K562 (cell line): ENCODE measurements around the gene UBE2A. TPM values are rescaled to one million over a fixed set of nuclear protein-coding genes. Genes with fewer than 3 reads are reported as not detected.

ENCODE experiments used
- ATAC-seq: fragments of 200-7000 bp; cut with Tn5 transposase; 3 replicates; pipeline ENCODE4 v1.9.1; 2020; ENCODE audit warnings: moderate library complexity
- BruUV-seq: library from RNA; stranded (reverse); fragments of 400-500 nt; replicated peaks from 2 replicates; lab custom pipeline; 2021; lab: Mats Ljungman, UMichigan
- CTCF ChIA-PET: fragments of 300-600 bp; formaldehyde crosslinking; extraction: SDS; loops from one replicate; lab custom pipeline; 2021; ENCODE audit warnings: low intra/inter-chr PET ratio; lab: Yijun Ruan, JAX
- POLR2A ChIA-PET: fragments of 300-600, 350-650 bp; sonication (Branson Sonifier 250); formaldehyde crosslinking; extraction: SDS; loops from one replicate; lab custom pipeline; 2021; ENCODE audit warnings: antibody characterized with exemption, inconsistent platforms; lab: Yijun Ruan, JAX
- DNase-seq, 4 experiments: peaks; one replicate each; pipeline versions ENCODE4 v3.0.0 to v3.0.0-alpha.2; 2011 to 2018; ENCODE audit warnings: low spot score in 3 of 4, mixed read lengths in 3 of 4; ENCODE audit errors: extremely low read depth in 1 of 4
- FAIRE-seq: peaks from 2 replicates; lab custom pipeline; 2011; peaks lifted over from hg19 to GRCh38; lab: Jason Lieb, UNC
- H2AFZ ChIP-seq: 2 replicates; pipeline ENCODE4 v1.6.0; 2011; ENCODE audit warnings: low read depth, low read length, control low read depth, inconsistent platforms
- H3K27ac ChIP-seq: fragments of 200-600 bp; 3 replicates; pipeline ENCODE4 v1.8.0; 2011; ENCODE audit warnings: low read depth, mild to moderate bottlenecking, control low read depth, inconsistent platforms, low read length, moderate library complexity, mixed read lengths; ENCODE audit errors: extremely low read depth
- H3K27me3 ChIP-seq, 2 experiments: fragments of 300-600 bp in 1 of 2; 2 replicates in 1 of 2; 3 replicates in 1 of 2; pipeline versions ENCODE4 v1.6.0 to v1.8.0; 2011; ENCODE audit warnings: inconsistent platforms in 2 of 2, low read length in 2 of 2, mild to moderate bottlenecking in 1 of 2, mixed read lengths in 1 of 2, moderate library complexity in 1 of 2; ENCODE audit not compliant: control insufficient read depth in 2 of 2, insufficient read depth in 2 of 2
- H3K36me3 ChIP-seq: fragments of 300-600 bp; 3 replicates; pipeline ENCODE4 v1.8.0; 2011; ENCODE audit warnings: mild to moderate bottlenecking, low read length, inconsistent platforms; ENCODE audit not compliant: control insufficient read depth, insufficient read depth
- H3K4me1 ChIP-seq, 2 experiments: fragments of 200-600 bp in 1 of 2; replicated peaks in 1 of 2; 2 replicates in 1 of 2; 3 replicates in 1 of 2; pipeline versions ENCODE4 v1.5.1 to v1.8.0; 2011; ENCODE audit warnings: inconsistent platforms in 2 of 2, low read length in 2 of 2, mild to moderate bottlenecking in 1 of 2, mixed read lengths in 1 of 2, moderate library complexity in 1 of 2; ENCODE audit not compliant: control insufficient read depth in 2 of 2, insufficient read depth in 2 of 2
- H3K4me2 ChIP-seq: 2 replicates; pipeline ENCODE4 v1.6.1; 2011; ENCODE audit warnings: low read length, control low read depth, inconsistent platforms, mixed read lengths; ENCODE audit not compliant: insufficient read depth
- H3K4me3 ChIP-seq: fragments of 200-600 bp; sonication (generic), shearing (Covaris generic); 2 replicates; pipeline ENCODE4 v1.5.1; 2016; ENCODE audit warnings: control low read depth, inconsistent platforms
- H3K79me2 ChIP-seq: fragments of 200-600 bp; 3 replicates; pipeline ENCODE4 v1.8.0; 2011; ENCODE audit warnings: low read length, inconsistent platforms; ENCODE audit not compliant: control insufficient read depth, insufficient read depth
- H3K9ac ChIP-seq, 2 experiments: 2 replicates each; pipeline versions ENCODE4 v1.6.0 to v1.6.1; 2011; ENCODE audit warnings: low read depth in 2 of 2, low read length in 2 of 2, control low read depth in 1 of 2, inconsistent platforms in 1 of 2, mild to moderate bottlenecking in 1 of 2, mixed read lengths in 1 of 2; ENCODE audit not compliant: insufficient read depth in 1 of 2
- H3K9me1 ChIP-seq: one replicate; pipeline ENCODE4 v1.6.0; 2011; ENCODE audit warnings: inconsistent platforms, mild to moderate bottlenecking, low read length, moderate library complexity; ENCODE audit not compliant: control insufficient read depth, insufficient read depth
- H3K9me3 ChIP-seq: replicated peaks from 2 replicates; pipeline ENCODE4 v1.5.1; 2011; ENCODE audit warnings: low read depth, low read length, inconsistent platforms; ENCODE audit not compliant: control insufficient read depth, insufficient read depth
- H4K20me1 ChIP-seq: replicated peaks from 2 replicates; pipeline ENCODE4 v1.6.1; 2011; ENCODE audit warnings: low read length, inconsistent platforms, mixed read lengths; ENCODE audit not compliant: control insufficient read depth, insufficient read depth
- CBX2 ChIP-seq: fragments of 200-600 bp; sonication (generic); IDR thresholded peaks from one replicate; pipeline ENCODE4 v1.6.1; 2012; ENCODE audit warnings: mild to moderate bottlenecking, low read length, inconsistent platforms; ENCODE audit not compliant: insufficient read depth, poor library complexity, severe bottlenecking
- E2F6 ChIP-seq, 2 experiments: IDR thresholded peaks; 2 replicates each; pipeline ENCODE4 v1.6.1; 2011; ENCODE audit warnings: borderline replicate concordance in 1 of 2, control low read depth in 1 of 2, low read depth in 1 of 2, low read length in 1 of 2, mild to moderate bottlenecking in 1 of 2, mixed read lengths in 1 of 2, moderate library complexity in 1 of 2; ENCODE audit not compliant: insufficient read depth in 1 of 2, insufficient read length in 1 of 2, poor library complexity in 1 of 2, severe bottlenecking in 1 of 2; ENCODE audit errors: extremely low read depth in 1 of 2
- PCBP2 ChIP-seq: fragments of 200-400 bp; formaldehyde crosslinking; IDR thresholded peaks from 2 replicates; pipeline ENCODE4 v1.6.1; 2018; ENCODE audit warnings: low read length, low read depth, mild to moderate bottlenecking, moderate library complexity; ENCODE audit not compliant: poor library complexity, severe bottlenecking
- PRMT5 ChIP-seq: sonication (generic); formaldehyde crosslinking; IDR thresholded peaks from 2 replicates; pipeline ENCODE4 v1.5.0; 2020; ENCODE audit warnings: missing genetic modification reagents
- RFX1 ChIP-seq: fragments of 450-650 bp; IDR thresholded peaks from 2 replicates; pipeline ENCODE4 v1.6.1; 2016; ENCODE audit warnings: mild to moderate bottlenecking, moderate library complexity
- RHOXF2B ChIP-seq: fragments of 250-450 bp; sonication (Bioruptor Pico); conservative IDR thresholded peaks from 2 replicates; pipeline ENCODE4 v1.5.1; 2021
- WGBS: fragments of 100-300 bp; shearing (Covaris generic); methylation state at CpG from one replicate; pipeline ENCODE4 v1.1.6; 2016; ENCODE audit warnings: low coverage, mixed read lengths; ENCODE audit not compliant: insufficient coverage; ENCODE audit errors: missing lambda C conversion rate; 5-methylcytosine and 5-hydroxymethylcytosine counted together
- in situ Hi-C: fragments of 300-500 bp; cut with MboI; formaldehyde crosslinking; loops from 4 replicates; pipeline ENCODE4 v1.15.0; 2018; ENCODE audit warnings: inconsistent platforms, mixed read lengths
- intact Hi-C: fragments of 100-400 bp; cut with micrococcal nuclease; formaldehyde crosslinking; loops from 2 replicates; pipeline ENCODE4 v1.14.2; 2022
- polyA plus RNA-seq, 8 experiments: library from polyadenylated mRNA; depleted of rRNA in 4 of 8; stranded (reverse) in 5 of 8; unstranded in 3 of 8; fragments of >200 nt; fragmentation: Nextera tagmentation in 2 of 8; fragmentation: Illumina TruSeq in 1 of 8; extraction: Ambion mirVana in 2 of 8; extraction: Trizol in 1 of 8; gene quantifications; 2 replicates each; pipeline versions ENCODE4 v1.2.1 to v1.2.3, GENCODE V29; 2011 to 2014; ENCODE audit warnings: inconsistent platforms in 1 of 8, missing spikeins in 1 of 8
- total RNA-seq, 7 experiments: library from RNA; depleted of rRNA in 6 of 7; stranded (reverse); fragments of >200 nt in 6 of 7; fragmentation: Illumina TruSeq in 2 of 7; extraction: Trizol in 2 of 7; gene quantifications; 2 replicates each; pipeline versions ENCODE4 v1.2.1 to v1.2.3, GENCODE V29; 2011 to 2021; ENCODE audit warnings: low replicate concordance in 1 of 7
- TF ChIP-seq, protein P1 (sequence below): fragments of 250-450 bp; sonication (Bioruptor Pico); IDR thresholded peaks from 2 replicates; pipeline ENCODE4 v1.5.0; 2021; ENCODE audit warnings: mild to moderate bottlenecking, moderate library complexity

The UBE2A gene
- total and polyA plus RNA-seq, 9 of the 15 experiments (the other 6 are each of a cell fraction or from before 2014, with no cell fraction given), result 21.6 to 87.6 (median 47.8) TPM

DNA sequence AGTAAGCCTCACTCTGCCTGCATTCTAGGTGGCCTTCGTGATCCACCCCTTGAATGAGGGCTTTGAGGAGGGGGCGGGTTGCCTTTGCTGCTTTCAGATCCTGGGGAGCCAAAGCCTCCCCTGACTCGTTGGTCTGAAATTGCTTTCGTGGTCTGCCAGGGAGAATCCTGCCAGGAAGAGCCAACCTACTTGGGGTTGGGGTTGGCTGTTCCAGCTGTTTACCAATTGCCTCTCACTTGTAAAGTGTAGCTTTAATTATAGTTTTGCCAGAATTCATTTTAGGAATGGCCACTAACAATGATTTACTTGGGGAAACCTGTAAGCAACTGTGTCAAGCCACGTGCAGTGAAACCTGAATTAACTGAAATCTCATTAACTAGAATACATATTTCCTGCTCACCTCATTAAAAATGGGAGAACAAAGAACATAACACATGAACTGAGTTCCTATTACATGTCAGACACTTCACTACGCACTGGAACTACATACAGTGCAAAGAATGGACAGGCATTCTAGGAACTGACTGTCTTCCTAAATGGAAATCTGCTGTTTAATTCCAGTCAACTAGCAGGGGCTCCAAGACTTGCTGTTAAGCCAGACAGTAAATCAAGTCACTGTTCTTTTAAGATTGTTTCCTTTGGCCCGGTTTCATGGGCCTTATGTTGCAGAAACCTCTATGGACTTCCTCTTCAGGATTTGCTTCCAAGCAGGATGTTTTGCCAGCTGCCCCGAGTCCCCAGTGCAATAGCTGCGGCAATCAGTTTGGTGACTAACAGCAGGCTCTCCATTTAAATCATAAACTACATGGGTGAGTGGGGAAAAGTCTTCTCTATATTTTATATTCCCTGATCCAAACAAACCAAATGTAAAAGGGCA is 48.2 kb downstream of the UBE2A start (continued):
- TF ChIP-seq, protein P1, sequence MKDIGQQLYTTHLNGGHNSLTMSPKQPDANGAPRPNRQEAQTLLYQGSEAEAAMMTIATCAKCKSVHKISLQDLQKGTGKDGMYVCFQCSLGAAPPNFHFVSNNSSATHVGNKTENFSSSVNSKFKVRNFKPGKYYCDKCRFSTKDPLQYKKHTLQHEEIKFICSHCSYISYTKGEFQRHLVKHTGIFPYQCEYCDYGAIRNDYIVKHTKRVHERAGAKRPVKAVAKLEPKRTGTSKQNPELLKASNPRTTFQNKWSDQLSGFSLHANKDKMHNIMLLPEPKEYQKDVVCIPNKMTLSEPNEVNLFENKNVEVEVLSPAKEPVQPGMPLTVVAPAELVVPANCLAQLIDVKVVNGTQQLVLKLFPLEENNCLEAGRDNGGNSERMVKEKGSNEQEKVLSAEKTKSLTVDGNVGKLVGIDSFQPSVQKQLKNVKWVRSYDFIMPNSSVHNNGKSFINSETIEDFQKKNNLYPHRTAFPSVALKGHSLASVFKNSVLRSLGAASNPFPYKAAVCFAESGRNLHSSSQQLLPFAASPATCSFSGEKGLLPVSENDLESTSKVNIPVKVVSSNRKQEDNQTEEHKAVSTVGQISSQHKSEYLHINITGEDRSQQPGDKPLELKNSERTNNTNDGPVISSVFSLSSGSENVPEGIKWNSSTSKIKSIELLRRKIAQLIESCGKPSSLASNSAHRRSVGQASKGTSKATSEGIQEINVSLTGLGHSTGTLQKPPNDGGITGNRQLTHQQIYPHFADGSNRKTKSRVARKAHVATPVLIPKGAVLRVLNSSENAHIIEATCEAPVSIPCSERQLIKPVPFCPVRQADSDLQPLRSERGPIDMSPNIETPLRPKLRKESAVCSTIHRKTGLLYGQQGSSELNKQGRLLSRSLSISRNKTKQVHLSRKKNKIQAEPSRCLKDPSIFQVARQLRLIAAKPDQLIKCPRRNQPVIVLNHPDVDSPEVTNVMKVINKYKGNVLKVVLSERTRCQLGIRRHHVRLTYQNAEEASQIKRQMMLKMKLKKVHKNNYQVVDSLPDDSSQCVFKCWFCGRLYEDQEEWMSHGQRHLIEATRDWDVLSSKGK (CRISPR knock-in tag), result no peak

DNA sequence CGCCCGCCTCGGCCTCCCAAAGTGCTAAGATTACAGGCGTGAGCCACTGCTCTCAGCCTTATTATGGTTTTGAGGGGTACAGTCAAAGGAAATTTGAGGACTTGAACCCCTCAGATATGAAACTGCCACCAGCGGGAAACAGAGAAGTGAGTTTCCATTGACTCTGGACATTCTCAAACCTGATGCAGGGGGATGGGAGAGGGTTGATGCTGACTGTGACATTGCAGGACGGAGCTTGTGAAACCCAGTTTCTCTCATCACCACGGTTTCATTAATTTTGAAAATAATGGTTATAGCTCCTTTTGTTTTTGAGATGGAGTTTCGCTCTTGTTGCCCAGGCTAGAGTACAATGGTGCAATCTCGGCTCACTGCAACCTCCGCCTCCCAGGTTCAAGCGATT is 50.1 kb downstream of the UBE2A start:
- Histone ChIP-seq H2AFZ (no peak overlapping the region), H3K9me3 (no peaks in the 10 kb centered on the region), H3K36me3 (peaks cover 12% of the 10 kb centered on the region; the same call in 2 of the 3 replicates), H3K9me1 (no peaks in the 10 kb centered on the region), H3K27ac (no peak overlapping the region), H4K20me1 (no peaks in the 10 kb centered on the region), H3K27me3 (no peaks in the 10 kb centered on the region), H3K9ac (no peak overlapping the region), H3K4me1 (no peaks in the 10 kb centered on the region), H3K79me2 (no peaks in the 10 kb centered on the region), H3K4me2 (no peak overlapping the region), H3K4me3 (no peak overlapping the region)
- TF ChIP-seq RHOXF2B (CRISPR knock-in tag) (no peak), PRMT5 (no peak), CBX2 (no peak), RFX1 (no peak), PCBP2 (no peak), E2F6 (IDR thresholded peaks at IDR 0.05; ENCODE audit: borderline replicate concordance in 1 of 2, extremely low read depth in 1 of 2, insufficient read depth in 1 of 2, insufficient read length in 1 of 2, low read depth in 1 of 2, low read length in 1 of 2, poor library complexity in 1 of 2, severe bottlenecking in 1 of 2) (no peak)
- FAIRE-seq (no peak), DNase-seq (no peak), ATAC-seq (no peak)
- ChIA-PET POLR2A (no interaction called here), CTCF (no interaction called here)
- no TSS peak for BruUV-seq
- intact Hi-C loops (no loop called here), in situ Hi-C loops (no loop called here)
- 93% methylated on average over 7 of the region's 11 CpGs for WGBS
